GM20000 (cell line): ENCODE results near the gene BRSK2.

Experiments
- DNase-seq: peaks from one replicate; pipeline ENCODE4 v3.0.0; 2012; ENCODE audit warnings: low spot score
- TF ChIP-seq, protein P1 (sequence below): IDR thresholded peaks from 2 replicates; pipeline ENCODE4 v1.5.1; 2012; ENCODE audit warnings: mild to moderate bottlenecking, control low read depth; ENCODE audit errors: extremely low read depth, missing control alignments

The BRSK2 gene

DNA sequence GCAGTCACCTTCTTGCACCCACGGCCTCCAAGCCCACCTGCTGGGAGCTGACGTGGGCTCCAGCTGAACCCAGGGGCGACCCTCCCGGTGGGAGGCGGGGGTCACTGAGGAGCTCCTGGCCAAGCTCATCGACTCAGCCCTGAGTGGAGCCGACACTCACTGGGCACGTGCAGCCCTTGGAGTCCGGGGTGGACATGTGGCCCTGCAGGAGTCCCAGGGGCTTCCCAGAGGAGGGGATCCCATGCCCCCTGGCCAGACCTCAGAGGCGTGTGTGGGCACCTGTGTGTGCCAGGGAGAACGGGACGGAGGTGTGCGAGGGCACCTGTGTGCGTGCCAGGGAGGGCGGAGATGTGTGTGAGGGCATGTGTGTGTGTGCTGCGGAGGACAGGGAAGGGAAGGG lies 20.8 kb upstream of the BRSK2 start:
- DNase-seq = no peak

GRCh38 chr11:1369371-1370005 lies 20.2 kb upstream of the BRSK2 start:
- TF ChIP-seq, protein P1, sequence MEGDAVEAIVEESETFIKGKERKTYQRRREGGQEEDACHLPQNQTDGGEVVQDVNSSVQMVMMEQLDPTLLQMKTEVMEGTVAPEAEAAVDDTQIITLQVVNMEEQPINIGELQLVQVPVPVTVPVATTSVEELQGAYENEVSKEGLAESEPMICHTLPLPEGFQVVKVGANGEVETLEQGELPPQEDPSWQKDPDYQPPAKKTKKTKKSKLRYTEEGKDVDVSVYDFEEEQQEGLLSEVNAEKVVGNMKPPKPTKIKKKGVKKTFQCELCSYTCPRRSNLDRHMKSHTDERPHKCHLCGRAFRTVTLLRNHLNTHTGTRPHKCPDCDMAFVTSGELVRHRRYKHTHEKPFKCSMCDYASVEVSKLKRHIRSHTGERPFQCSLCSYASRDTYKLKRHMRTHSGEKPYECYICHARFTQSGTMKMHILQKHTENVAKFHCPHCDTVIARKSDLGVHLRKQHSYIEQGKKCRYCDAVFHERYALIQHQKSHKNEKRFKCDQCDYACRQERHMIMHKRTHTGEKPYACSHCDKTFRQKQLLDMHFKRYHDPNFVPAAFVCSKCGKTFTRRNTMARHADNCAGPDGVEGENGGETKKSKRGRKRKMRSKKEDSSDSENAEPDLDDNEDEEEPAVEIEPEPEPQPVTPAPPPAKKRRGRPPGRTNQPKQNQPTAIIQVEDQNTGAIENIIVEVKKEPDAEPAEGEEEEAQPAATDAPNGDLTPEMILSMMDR = no peak
- DNase-seq = no peak

More for the DNA sequence above, 20.8 kb upstream of the BRSK2 start:
- TF ChIP-seq, protein P1 = no peak

DNA sequence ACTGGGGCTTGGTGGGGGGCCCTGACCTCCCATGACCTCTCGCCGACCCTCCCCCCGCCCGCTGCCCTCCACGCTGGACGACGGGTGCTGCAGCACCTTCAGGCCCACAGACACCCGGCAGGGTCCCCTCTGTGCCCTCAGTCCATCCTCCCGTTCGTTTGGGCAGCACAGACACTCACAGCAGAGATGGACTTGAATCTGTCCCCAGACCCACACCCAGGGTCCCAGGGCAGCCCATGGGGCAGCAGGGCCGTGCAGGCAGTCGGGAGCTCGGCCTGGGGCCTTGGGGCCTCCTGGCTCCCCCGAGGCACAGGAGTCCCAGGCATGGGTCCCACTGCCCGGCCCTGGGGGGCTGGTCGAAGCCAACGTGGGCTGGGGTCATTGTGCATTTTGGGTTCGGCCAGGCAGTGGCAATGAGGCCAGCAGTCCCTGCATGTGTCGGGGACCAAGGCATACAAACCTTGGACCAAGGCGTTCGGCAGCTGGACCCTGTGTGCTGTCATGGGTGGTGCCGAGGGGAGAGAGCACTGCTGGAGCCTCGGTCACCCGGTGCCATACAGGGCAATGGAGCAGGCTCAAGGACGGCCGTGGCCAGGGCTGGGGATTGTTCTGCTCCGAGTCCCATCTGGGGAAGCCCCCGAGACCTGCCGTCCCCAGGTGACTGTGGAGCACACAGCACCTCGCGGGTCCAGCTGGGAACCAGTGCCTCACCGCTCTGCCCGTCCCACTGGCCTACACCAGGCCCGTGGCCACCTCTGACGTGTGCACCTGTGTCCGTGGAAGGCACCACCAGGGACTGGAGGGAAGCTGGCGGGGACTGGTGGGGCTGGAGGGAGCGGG lies 19.3 kb upstream of the BRSK2 start:
- TF ChIP-seq, protein P1 = no peak
- DNase-seq = no peak

DNA sequence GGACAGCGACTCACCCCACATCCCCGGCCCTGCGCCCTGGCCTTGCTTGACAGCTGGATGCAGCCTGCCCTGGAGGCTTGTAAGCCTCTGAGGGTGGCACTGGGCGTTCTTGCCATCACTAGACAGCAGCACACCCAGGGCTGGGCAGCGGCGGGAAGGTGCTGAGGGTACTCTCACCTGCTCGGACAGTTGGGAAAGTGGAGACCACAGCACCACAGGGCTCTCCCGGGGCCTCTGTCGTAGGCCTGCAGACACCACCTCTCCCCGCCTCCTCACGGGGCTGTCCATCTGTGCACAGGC lies 18.8 kb upstream of the BRSK2 start:
- TF ChIP-seq, protein P1 = no peak
- DNase-seq = no peak

DNA sequence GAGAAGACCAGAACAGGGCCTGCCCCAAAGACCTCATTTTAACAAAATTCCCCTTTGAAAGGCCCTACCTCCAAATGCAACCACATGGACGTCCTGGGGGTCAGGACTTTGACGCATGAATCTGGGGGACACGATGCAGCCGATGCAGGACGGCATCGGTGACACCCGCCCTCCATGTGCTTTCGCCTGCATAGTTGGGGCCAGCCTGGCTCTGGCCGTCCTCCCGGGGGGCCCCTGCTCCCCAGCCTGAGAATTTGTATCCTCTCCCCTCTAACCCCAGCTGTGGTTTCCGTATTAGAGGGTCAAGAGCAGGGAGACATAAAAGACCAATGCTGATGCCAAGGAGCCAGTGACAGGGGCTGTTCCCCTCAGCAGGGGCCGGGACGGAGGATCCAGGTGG lies 18.4 kb upstream of the BRSK2 start:
- TF ChIP-seq, protein P1 = no peak

DNA sequence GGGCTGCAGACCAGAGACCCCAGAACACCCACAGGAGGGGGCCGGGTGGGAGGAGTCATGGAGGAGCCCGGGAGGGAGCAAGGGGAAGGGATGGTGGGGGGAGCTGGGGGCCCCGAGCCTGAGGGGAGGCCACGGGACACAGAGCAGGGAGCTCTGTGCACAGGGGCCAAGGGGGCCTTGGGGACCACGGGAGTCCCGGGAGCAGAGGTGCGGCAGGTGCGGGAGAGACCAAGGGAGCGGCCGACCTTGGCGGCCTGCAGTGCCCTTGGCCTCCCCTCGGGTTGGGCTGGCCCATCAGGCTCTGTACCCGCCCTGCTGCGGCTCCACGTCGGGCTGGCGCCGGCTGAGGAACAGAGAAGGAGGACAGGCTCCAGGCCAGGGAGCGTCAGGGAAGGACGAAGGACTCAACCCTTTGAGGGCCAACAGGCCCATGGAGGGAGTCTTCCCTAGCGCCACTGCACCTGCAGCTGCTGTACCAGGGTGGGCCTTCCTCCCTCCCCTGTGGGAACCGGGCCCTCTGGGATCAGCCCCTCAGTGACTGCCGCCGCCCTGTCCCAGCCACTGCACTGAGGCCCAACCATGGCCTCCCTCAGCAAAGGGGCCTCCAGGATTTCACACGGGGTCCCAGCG lies 17.8 kb upstream of the BRSK2 start:
- no peak for DNase-seq
- TF ChIP-seq, protein P1 = no peak

More for the DNA sequence above, 18.4 kb upstream of the BRSK2 start:
- DNase-seq = no peak

DNA sequence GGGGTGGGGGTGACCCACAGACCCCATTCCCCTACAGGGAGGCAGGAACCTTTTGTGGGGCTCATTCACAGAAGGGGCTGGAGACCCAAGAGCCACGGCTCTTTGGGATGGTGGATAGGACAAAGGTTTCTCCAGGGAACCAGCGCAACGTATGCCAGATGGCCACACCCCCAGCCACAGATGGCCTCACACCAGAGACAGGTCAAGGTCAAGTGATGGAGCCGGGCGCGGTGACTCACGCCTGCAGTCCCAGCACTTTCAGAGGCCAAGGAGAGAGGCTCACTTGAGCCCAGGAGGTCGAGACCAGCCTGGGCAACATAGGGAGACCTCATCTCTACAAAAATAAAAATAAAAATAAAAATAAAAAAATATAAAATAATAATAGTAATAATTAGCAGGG lies 17.1 kb upstream of the BRSK2 start:
- DNase-seq = no peak
- TF ChIP-seq, protein P1 = no peak
